ENCODE data around the gene LSM14B.

The LSM14B gene

DNA sequence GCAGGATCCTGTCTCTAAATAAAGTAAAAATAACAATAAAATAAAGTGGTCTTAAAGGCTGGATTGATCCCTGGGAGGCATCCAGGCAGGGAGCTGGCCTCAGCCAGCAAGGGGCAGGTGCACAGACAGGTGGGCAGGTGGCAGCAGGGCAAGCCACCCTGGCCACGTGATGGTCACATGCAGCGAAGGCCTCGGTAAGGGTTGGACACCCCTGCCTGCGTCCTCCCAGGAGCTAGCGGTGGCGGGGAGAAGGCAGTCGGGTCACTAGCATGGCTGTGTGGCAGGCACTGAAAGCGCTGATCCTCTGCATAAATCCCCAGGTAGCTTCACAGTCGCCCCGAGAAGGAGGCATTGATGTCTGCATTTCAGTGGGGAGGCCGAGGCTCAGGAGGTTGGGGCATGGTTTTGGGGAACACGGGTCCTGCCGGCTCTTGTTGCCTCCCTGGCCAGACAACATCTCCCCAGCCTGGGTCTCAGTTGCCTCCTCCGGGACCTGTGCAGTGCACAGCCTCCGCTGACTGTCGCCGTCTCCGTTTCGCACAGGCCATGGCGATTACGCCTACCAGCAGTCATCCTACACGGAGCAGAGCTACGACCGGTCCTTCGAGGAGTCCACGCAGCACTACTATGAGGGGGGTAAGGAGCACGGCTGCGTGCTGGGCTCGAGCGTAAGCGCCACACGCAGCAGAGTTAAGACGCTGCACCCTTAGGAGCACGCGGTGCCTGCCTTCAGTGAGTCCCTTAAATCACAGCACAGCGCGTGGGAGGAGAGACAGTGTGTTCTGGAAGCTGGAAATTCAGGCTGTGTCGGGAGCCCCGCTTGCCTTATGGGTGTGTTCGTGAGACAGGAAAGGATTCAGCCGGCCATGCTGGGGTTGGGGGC lies 42.8 kb downstream of the LSM14B start:
- H3K4me3 ChIP-seq (replicated peaks; ENCODE audit: insufficient read depth, low read length), result no peak overlapping the region
- TF ChIP-seq GABPA (IDR thresholded peaks at IDR 0.05; ENCODE audit: low read depth), result no peak
- no peak for TF ChIP-seq SPI1 (IDR thresholded peaks at IDR 0.05; ENCODE audit: borderline replicate concordance, low read depth)
- no peak for TF ChIP-seq CTCF (IDR thresholded peaks at IDR 0.05; ENCODE audit: insufficient read depth, low read length)
- TF ChIP-seq, protein P1, sequence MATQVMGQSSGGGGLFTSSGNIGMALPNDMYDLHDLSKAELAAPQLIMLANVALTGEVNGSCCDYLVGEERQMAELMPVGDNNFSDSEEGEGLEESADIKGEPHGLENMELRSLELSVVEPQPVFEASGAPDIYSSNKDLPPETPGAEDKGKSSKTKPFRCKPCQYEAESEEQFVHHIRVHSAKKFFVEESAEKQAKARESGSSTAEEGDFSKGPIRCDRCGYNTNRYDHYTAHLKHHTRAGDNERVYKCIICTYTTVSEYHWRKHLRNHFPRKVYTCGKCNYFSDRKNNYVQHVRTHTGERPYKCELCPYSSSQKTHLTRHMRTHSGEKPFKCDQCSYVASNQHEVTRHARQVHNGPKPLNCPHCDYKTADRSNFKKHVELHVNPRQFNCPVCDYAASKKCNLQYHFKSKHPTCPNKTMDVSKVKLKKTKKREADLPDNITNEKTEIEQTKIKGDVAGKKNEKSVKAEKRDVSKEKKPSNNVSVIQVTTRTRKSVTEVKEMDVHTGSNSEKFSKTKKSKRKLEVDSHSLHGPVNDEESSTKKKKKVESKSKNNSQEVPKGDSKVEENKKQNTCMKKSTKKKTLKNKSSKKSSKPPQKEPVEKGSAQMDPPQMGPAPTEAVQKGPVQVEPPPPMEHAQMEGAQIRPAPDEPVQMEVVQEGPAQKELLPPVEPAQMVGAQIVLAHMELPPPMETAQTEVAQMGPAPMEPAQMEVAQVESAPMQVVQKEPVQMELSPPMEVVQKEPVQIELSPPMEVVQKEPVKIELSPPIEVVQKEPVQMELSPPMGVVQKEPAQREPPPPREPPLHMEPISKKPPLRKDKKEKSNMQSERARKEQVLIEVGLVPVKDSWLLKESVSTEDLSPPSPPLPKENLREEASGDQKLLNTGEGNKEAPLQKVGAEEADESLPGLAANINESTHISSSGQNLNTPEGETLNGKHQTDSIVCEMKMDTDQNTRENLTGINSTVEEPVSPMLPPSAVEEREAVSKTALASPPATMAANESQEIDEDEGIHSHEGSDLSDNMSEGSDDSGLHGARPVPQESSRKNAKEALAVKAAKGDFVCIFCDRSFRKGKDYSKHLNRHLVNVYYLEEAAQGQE (IDR thresholded peaks at IDR 0.05; ENCODE audit: insufficient replicate concordance, low read depth), result no peak
- TF ChIP-seq POLR2AphosphoS5 (IDR thresholded peaks at IDR 0.05; ENCODE audit: low read depth), result no peak
- DNase-seq (ENCODE audit: low read depth in 1 of 2, low spot score in 1 of 2), result no peak
- H3K27me3 ChIP-seq (ENCODE audit: insufficient read depth, poor library complexity, severe bottlenecking), result no peaks in the 10 kb centered on the region
- no peak overlapping the region for H3K27ac ChIP-seq (replicated peaks)

DNA sequence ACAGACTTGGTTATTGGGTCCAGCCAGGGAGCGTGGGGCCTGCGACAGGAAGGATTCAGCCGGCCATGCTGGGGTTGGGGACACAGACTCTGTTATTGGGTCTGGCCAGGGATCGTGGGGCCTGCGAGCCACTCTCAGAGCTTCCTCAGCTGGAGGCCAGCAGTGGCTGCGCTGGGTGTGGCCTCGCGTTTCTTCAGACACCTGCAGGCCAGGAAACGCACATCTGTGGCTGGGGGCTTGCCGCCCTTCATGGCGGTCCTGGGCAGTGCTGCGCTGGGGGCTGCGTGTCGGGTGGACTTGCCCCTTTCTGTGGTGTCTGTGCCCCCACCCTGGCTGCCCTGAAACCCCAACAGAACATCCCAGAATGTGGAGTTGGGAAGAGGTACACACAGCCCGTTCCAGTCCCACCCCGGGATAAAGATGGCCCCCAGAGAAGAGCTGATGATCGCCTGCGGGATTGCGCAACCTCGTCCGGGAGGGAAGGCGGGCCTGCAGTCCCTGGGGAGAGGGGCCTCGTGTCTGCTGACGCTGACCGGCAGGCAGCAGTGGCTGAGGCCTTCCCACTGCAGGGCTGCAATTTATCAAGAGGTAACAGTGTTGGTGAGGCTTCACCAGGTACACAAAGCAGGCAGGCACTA lies 43.6 kb downstream of the LSM14B start:
- TF ChIP-seq CTCF (IDR thresholded peaks at IDR 0.05; ENCODE audit: insufficient read depth, low read length) (no peak), SPI1 (IDR thresholded peaks at IDR 0.05; ENCODE audit: borderline replicate concordance, low read depth) (no peak), GABPA (IDR thresholded peaks at IDR 0.05; ENCODE audit: low read depth) (no peak), POLR2AphosphoS5 (IDR thresholded peaks at IDR 0.05; ENCODE audit: low read depth) (no peak)
- TF ChIP-seq, protein P1 (IDR thresholded peaks at IDR 0.05; ENCODE audit: insufficient replicate concordance, low read depth), result no peak
- Histone ChIP-seq H3K27ac (replicated peaks) (no peak overlapping the region), H3K27me3 (ENCODE audit: insufficient read depth, poor library complexity, severe bottlenecking) (no peaks in the 10 kb centered on the region), H3K4me3 (replicated peaks; ENCODE audit: insufficient read depth, low read length) (no peak overlapping the region)
- no peak for DNase-seq (ENCODE audit: low read depth in 1 of 2, low spot score in 1 of 2)

DNA sequence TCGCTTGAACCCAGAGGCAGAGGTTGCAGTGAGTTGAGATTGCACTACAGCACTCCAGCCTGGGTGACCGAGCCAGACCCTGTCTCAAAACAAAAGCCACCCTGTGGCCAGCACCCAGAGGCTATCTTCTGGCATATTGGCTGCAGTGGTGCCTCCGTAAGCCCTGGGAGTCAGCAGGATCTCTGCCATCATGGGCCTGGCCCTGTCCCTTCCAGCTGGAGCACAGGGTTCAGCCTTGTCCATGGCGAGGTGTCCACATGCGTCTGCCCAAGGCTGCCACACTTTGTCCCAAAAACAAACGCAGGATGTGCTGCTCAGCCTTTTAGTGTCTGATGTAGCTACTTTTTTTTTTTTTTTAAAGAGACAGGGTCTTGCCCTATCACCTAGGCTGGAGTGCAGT lies 45.2 kb downstream of the LSM14B start:
- TF ChIP-seq GABPA (IDR thresholded peaks at IDR 0.05; ENCODE audit: low read depth), result no peak
- TF ChIP-seq SPI1 (IDR thresholded peaks at IDR 0.05; ENCODE audit: borderline replicate concordance, low read depth), result no peak
- TF ChIP-seq, protein P1 (IDR thresholded peaks at IDR 0.05; ENCODE audit: insufficient replicate concordance, low read depth), result no peak
- no peak for TF ChIP-seq POLR2AphosphoS5 (IDR thresholded peaks at IDR 0.05; ENCODE audit: low read depth)
- no peak for TF ChIP-seq CTCF (IDR thresholded peaks at IDR 0.05; ENCODE audit: insufficient read depth, low read length)
- DNase-seq (ENCODE audit: low read depth in 1 of 2, low spot score in 1 of 2), result no peak
- no peak overlapping the region for H3K27ac ChIP-seq (replicated peaks)
- no peaks in the 10 kb centered on the region for H3K27me3 ChIP-seq (ENCODE audit: insufficient read depth, poor library complexity, severe bottlenecking)
- no peak overlapping the region for H3K4me3 ChIP-seq (replicated peaks; ENCODE audit: insufficient read depth, low read length)
